Measurements from ENCODE around the gene TP73.

The TP73 gene

DNA sequence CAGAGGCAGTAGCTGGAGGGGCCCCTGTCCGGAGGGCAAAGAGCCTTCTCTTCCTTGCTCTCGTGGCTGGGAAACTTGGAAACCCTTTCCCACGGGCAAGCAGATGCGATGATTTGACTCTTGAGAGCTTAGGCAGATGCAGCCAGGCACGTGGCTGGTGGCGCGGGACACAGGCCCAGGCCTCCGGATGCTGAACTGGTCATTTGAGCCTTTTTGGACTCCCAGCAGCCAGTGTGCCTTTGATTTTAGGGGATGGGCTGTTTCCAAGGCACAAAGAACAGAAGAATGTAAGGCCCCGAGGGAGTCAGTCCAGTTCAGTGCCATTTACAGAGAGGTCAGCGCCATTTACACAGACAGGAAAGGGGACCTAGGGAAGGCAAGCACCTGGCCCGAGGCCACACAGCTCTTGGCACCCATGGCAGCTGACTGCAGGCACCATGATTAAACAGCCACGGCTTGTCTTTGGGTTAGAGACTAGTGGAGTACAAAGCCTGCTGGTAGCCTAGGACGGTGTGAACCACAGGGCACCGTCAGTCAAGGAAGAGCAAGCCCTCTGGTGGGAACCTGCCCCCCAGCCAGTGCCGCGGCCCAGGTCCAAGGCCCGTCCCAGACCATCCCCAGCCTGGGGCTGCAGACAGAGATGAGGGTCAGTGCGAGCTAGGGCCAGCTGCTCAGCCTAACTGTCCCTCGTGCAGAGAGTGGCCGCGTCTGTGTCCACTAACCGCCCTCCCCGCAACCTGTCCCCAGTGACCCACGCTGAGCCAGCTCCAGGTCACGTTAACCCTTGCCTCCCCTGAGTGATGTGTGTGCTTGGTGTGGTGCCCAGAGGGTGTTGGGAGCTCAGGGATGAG, 79.5 kb downstream of the TP73 start:
- DNase-seq: no peak

DNA sequence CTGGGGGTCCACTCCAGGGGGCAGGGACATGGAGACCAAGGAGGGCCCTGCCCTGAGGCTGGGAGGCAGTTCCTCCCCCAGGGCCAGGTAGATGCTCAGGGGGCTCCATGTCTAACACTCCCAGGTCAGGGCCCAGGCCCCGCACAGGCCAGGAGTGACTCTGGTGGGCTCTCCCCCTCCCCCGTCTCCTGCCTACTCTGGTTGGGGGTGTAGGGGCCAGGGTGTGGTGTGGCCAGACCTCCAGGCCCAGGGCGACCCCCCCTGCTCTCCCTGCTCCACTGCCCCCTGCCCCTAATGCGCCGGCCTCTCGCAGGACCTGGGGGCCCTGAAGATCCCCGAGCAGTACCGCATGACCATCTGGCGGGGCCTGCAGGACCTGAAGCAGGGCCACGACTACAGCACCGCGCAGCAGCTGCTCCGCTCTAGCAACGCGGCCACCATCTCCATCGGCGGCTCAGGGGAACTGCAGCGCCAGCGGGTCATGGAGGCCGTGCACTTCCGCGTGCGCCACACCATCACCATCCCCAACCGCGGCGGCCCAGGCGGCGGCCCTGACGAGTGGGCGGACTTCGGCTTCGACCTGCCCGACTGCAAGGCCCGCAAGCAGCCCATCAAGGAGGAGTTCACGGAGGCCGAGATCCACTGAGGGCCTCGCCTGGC, 80.2 kb downstream of the TP73 start:
- no peak for DNase-seq

DNA sequence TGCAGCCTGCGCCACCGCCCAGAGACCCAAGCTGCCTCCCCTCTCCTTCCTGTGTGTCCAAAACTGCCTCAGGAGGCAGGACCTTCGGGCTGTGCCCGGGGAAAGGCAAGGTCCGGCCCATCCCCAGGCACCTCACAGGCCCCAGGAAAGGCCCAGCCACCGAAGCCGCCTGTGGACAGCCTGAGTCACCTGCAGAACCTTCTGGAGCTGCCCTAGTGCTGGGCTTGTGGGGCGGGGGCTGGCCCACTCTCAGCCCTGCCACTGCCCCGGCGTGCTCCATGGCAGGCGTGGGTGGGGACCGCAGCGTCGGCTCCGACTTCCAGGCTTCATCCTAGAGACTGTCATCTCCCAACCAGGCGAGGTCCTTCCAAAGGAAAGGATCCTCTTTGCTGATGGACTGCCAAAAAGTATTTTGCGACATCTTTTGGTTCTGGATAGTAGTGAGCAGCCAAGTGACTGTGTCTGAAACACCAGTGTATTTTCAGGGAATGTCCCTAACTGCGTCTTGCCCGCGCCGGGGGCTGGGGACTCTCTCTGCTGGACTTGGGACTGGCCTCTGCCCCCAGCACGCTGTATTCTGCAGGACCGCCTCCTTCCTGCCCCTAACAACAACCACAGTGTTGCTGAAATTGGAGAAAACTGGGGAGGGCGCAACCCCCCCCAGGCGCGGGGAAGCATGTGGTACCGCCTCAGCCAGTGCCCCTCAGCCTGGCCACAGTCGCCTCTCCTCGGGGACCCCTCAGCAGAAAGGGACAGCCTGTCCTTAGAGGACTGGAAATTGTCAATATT, 81.0 kb downstream of the TP73 start:
- DNase-seq: no peak

DNA sequence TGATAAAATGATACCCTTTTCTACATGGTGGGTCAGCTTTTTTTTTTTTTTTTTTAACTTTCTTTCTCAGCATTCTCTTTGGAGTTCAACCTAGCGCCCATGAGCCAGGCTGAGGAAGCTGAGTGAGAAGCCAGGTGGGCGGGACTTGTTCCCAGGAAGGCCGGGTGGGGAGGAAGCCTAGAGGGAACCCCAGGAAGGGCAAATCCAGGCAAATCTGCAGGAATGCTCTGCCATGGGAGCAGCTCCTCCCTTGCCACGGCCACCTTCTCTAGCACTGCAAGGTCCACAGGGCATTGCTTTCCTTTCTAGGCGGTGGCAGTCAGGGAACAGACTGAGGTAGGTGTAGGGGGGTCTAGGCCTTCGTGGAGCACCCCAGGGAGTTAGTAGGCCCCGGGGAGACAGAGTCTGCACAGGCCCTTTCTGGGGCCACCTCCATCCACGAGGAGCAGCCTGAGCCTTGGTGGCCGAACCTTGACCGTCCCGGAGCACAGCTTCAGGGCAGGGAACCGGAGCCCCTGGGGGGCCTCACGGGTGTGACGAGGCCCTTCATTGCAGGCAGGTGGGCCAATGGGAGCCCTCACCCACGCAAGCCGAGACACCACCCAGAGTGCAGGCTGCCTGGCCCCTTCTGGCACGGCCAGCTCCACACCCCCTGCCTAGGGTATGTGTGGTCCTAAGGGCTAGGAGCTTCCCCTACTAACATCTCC, 81.7 kb downstream of the TP73 start:
- no peak for DNase-seq

DNA sequence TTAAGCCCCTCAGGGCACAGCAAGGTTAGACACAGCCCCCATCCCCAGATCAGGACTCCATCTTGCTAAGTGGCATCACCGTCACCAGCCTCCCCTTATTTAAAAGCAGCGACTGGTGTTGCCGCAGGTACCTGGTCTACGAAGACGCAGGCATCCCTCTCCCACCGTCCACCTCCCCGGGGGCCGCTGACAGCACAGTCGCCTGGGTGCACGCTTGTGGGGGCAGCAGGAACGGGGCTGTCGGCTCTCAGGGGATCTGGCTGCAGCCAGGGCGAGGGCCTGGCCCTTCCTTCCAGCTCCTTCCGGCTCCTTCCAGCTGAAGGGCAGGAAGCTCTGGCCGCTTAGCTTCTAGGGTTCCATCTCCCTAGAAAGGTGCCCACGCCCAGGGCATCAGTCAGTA, 82.3 kb downstream of the TP73 start:
- no peak for DNase-seq

DNA sequence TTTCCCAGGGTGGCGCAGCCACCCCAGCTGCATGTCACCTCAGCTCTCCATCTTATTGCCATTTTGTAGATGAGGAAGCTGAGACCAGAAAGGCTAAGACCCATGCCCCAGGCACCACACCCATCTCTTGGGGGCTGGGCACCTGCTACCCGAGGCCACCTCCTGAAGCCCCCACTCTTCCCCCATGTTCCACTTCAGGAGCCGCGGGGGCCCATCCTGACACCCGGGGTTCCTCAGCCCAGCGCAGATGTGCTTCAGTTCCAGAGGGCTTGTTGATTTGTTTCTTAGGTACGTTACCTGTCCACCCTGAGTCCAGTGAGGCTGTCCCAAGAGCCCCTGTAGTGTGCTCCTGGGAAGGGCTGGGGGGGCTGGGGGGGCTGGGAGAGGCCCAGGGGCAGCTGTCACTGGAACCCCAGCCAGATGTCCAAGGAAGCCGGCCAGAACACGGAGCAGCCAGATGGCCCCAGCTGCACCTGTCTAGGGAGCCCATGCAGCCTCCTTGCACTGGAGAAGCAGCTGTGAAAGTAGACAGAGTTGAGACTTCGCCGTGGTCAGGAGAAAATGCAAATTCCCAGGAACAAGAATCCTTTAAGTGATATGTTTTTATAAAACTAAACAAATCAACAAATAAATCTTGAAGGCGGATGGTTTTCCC, 82.8 kb downstream of the TP73 start:
- DNase-seq: no peak

DNA sequence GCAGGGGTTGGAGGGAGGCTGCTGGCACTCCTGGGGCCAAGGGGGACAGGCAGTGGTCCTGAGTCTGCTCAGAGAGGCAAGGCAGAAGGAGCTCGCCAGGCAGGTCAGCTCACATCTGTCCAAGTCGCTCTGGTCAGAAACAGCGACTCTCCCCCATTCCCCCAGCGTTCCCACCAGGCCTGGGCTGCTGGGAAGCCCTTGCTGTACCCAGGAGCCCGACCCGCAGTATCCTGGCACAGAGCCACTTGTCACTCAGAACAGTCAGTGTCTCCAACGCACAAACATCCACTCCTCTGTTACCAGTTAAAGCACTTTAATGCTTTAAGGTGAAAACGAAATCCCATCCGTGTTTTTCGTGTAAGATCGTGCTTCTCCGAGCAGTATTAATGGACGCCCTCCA, 83.4 kb downstream of the TP73 start:
- DNase-seq: no peak

DNA sequence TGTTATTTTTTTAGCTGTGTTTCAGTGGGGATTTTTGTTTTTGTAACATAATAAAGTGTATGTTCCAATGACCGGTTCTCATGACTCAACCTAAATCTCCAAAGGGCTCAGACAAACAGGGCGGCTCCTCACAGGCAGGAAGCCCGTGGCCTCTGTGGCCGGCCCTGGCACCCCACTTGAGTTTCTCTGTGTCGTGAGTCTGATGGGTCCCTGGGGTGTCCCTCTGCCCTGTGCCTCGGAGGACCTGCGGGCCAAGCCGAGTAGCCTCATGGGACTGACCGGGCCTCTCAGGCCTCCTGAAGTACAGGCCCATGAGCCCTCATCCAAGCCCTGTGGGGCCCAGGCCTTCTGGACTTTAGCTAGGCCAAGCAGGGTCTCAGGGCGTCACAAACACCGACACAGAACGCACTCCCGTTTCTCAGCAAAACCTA, 83.8 kb downstream of the TP73 start:
- DNase-seq: no peak

DNA sequence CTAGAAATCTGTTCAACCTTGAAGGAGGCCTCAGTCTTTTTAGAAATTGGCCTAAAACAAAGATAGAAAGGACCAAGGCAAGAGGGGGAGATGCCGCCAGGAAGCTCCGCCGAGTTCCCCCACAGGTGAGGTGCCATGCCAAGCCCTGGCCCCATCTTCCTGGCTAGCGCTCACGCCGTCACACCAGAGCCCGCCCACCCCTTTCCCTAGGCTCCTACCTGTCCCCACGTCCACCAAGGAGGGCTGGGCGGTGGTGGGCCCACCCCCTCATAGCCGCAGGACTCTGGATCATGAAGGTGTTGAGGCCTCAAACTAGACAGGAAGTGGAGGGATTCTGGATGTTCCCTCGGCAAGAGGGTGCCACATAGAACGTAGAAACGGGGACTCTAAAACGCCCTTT, 84.4 kb downstream of the TP73 start:
- DNase-seq: no peak

DNA sequence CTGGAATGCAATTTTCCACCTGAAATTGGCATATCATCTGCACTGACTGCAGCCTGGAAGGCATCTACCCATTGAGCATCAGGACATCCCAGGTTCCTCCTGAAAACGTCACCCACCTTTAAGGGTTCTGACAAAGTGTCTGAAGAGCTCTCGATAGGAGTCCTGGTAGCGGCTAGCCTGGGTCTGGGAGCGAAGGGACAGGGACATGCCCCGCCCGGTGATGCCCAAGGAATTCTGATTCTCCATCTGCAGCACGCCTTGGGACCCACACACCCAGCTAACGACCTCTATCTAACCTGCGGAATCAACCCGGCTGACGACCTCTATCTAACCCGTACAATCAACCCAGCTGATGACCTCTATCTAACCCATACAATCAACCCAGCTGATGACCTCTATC, 86.6 kb downstream of the TP73 start:
- DNase-seq: no peak

DNA sequence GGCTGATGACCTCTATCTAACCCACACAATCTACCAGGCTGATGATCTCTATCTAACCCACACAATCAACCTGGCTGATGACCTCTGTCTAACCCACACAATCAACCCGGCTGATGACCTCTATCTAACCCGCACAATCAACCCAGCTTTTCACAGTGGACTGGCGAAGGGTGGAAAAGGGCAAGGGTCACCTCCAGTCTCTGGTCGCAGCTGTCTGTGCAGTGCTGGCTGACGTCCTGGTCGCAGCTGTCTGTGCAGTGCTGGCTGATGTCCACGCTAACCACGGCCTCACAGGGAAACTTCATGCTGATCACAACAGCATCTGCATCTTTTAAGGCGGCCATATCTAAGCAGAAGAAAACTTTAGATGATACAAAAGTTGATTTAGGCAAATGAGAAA, 87.7 kb downstream of the TP73 start:
- DNase-seq: no peak

DNA sequence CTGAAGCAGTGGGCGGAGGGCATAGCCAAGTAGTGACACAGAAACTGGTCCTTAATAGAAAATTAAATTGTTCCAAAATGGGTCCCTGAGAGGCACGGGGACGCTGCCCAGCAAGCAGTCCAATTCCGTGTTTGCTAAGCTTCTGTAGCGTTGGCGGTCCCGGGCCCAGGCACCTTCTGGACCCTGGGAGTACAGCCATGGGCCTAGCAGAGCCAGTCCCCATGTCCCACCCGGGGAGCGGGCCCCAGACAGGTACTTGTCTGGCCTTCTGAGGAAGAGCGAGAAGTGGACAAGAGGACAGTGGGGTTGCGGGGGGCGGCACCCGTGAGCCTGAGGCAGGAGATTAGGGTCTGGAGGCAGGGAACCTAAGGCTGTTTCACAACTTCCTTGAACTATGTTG, 88.4 kb downstream of the TP73 start:
- no peak for DNase-seq

DNA sequence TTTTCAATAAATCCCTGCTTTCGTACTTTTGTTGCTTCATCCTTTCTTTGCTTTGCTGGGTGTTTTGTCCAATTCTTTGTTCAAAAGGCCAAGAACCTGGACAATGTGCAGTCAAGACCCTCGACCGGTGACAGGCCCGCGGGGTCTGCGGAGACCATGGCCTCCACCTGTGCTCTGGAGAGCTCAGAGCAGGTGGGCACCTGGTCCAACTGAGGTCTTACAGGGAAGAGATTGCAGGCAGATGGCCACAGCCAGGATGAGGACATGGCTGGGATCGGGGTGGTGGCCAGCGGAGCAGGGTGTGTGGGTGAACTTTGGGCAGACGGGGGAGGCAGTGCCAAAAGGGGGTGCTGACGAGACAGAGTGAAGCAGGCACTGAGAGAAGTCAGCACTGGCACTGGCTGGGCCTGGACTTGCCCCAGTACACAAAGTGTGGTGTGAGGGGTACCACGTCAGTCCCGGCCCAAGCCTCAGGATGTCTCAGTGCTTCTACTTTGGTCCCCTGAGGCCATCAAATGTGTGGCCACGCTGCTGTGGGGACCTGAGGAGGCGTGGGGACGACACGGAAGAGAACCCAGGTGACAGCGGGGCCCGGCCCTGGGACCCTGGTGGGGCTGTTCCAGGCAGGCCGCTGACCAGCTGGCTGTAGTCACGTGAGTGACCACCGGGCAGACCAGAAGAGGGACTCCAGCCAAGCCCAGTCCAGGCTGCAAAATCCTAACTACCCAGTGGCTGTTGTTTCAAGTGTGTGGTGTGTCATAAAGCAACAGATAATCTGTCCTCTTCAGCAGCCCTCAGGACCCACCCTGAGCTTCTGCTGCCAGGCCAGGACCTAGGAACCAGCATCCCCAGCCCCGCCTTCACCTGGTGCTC, 89.5 kb downstream of the TP73 start:
- DNase-seq: no peak

DNA sequence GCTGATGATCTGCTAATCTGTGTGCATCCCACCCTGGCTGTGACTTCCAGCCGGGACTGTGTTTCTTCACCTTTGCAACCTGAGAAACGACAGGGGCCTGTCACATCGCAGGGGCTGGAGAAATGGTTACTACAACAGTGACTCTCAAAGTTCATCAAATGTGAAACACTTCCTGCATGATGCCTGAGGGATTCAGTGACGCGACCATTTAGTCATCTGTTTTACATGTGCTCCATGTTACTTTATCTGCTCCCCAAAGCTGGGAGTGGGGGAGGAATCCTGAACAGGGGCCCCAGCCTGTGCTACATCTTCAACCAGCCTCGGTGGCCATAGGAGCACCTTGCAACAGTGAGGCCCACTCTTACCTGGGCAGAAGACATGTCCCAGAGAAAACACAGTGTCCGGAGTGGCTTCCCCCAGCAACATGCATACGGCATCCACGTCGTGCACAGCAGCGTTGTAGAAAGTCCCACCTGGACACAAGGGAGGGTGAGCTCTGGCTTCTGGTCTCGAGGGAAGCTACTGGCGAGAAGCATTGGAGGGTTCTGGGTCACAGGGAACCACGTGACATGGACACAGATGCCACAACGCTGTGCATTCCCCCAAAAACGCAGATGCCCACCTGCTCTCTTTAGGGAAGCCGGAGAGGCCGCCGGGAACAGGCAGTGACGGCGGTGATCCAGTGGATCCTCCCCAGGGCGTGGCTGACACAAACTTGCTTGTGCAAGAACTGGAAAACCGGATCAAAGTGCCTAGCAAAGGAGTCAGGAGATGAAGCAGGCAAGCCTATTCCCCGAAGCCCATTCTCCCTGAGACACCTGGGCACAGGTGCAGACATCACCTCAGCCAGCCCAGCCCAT, 90.4 kb downstream of the TP73 start:
- DNase-seq: no peak

DNA sequence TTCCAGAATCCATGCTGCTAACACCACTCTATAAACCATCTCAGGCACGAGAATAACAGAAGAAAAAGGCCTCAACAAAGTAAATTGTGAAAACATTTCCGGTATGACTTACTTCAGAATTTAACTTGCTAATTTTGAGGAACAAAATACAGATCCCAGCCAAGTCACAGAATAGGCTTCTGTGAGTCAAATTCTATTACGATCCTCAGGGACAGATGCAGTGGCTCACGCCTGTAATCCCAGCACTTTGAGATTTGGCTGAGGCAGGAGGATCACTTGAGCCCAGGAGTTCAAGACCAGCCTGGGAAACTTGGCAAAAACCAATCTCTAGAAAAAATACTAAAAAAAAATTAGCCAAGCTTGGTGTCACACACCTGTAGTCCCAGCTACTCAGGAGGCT, 91.1 kb downstream of the TP73 start:
- DNase-seq: no peak

DNA sequence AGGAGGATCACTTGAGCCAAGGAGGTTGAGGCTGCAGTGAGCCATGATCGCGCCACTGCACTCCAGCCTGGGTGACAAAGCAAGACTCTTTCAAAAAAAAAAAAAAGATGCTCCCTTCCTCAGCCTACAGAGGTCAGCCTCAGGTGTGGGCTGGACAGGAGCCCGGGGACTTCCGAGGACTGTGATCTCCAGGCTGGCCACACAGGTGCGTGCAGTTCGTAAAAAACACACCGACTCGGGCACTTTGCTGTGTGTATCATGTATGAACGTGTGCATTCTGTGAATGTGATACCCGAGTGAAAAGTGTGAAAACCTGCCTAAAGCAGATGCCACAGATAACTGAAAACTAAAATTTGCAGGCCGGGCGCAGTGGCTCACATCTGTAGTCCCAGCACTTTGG, 91.5 kb downstream of the TP73 start:
- DNase-seq: no peak

DNA sequence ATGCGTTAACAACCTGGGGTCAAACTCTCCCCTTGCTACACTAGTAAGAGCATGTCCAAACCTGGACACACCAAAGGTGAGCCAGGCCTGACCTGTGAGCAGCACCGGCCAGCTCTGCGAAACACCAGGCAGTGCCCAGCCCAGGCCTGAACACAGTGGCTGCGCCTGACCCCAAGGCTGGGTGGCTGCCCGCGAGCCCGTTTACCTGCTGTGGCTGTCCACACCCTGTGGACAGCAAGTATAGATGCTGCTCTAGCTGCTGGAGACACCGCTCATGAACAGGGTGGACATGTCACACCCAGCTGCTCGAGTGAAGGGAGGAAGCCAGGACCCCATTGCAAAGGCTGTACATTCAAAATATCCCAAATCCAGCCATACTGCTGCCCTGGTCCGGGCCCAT, 92.3 kb downstream of the TP73 start:
- DNase-seq: no peak

DNA sequence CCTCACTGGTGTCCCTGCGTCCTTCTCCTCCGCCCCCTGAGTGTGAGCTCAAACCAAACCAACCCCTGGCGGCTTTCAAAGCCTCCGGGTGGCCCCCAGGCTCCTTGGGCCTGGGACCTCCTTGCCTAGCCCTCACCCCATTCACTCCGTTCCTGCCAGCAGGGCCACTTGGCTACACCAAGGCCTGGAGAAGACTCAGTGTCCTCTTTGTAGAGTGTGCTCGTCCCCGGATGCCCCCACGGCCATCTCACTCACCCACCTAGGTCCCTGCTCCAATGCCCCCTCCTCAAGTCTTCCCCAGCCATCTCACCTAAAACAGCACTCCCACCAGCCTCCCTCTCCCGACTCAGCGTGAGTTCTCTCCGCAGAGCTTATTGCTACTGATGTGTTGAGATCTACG, 92.8 kb downstream of the TP73 start:
- no peak for DNase-seq

DNA sequence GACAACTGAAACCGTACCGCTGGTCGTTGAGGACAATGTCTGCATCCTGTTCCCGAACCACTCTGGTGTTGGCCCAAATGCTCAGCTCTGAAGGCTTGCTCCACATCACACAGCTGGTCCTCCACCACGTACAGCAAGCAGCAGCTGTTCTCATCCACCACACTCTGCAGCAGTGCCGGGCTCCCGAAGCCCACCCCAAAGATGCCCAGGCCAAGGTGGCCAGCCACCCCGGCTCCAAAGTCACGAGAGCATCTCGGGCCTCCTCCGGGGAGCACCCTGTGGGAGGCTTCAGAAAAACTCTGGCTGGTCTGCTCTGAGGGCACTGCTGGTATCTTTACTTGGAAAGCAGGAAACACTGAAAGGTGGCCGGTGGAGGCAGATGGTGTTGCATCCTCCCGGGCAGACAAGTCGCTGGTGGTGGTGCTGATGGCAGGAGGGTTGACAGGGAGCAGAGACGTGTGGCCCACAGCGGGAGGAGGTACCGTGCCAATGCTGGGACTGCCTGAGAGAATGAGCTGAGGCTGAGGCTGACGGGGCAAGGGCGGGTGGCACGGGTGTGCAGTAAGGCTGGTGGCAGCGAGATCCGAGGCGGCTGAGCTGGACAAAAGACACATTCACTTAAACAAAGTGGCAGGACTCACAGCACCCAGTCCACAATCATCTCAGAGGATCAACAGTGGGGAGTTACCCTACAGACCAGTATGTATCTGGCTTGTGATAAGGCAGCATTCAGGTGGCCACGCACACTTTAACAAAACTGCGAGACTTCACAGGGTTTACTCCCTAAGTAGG, 93.5 kb downstream of the TP73 start:
- DNase-seq: no peak

DNA sequence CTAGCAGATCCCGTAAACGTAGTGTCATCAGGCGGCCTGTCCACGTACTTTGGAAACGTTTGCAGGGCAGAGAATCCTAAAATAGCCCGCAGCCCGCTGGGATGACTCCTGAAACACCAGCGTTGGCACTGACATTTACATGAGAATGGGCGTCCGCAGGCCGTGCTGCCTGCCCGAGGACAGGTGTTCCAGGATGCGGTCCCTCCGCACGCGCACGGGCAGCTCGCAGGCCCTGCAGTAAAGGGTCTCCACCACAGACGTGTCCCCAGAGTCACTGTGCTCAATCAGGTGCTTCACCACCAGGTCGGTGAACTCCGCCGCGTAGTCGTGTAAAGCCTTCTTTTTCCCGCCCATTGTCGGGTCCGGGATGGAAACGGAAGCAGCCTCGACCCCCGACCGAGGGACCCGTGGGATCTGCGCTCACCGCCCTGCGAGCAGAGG, 94.1 kb downstream of the TP73 start:
- no peak for DNase-seq
